Measurements from ENCODE around the gene MYPOP. TPM values are rescaled to one million over a fixed set of nuclear protein-coding genes. Genes with fewer than 3 reads are reported as not detected.
A peak's percentile ranks its signal among the peaks of the same experiment; 100 is the strongest.

MYPOP gene
- total RNA-seq, 1 donor, result 2.6 TPM

GRCh38 chr19:45934551-45935230 is 32.3 kb upstream of the MYPOP start:
- no peak overlapping the region for H3K4me3 ChIP-seq (ENCODE audit: low read depth, low read length)
- DNase-seq (ENCODE audit: low read depth), result no peak
- TF ChIP-seq, protein P1, sequence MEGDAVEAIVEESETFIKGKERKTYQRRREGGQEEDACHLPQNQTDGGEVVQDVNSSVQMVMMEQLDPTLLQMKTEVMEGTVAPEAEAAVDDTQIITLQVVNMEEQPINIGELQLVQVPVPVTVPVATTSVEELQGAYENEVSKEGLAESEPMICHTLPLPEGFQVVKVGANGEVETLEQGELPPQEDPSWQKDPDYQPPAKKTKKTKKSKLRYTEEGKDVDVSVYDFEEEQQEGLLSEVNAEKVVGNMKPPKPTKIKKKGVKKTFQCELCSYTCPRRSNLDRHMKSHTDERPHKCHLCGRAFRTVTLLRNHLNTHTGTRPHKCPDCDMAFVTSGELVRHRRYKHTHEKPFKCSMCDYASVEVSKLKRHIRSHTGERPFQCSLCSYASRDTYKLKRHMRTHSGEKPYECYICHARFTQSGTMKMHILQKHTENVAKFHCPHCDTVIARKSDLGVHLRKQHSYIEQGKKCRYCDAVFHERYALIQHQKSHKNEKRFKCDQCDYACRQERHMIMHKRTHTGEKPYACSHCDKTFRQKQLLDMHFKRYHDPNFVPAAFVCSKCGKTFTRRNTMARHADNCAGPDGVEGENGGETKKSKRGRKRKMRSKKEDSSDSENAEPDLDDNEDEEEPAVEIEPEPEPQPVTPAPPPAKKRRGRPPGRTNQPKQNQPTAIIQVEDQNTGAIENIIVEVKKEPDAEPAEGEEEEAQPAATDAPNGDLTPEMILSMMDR (IDR thresholded peaks at IDR 0.05; ENCODE audit: insufficient read depth, low read depth, low read length), result no peak

DNA sequence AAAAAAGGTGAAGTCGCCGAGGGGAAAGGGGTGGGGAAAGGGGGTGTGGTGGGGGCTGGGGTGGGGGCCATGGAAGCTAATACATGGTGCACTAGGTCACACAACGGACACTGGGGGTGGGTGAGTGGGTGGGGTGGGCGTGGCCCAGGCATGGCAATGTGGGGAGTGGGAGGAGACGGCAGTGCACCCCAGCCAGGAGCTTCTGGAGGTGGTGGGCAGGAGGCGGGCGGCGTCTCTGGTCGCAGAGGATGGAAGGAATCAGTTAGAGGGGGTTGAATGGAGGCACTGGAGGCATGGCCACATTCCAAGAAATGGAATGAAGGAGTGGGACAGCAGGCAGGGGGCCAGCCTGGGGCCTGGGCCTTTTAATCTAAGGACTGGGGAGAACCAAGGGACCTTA is 31.3 kb upstream of the MYPOP start:
- no peak overlapping the region for H3K4me3 ChIP-seq (ENCODE audit: low read depth, low read length)
- no peak for DNase-seq (ENCODE audit: low read depth)
- TF ChIP-seq, protein P1 (IDR thresholded peaks at IDR 0.05; ENCODE audit: insufficient read depth, low read depth, low read length), result no peak

GRCh38 chr19:45931055-45931454 is 28.6 kb upstream of the MYPOP start:
- TF ChIP-seq, protein P1 (IDR thresholded peaks at IDR 0.05; ENCODE audit: insufficient read depth, low read depth, low read length), result no peak
- no peak overlapping the region for H3K4me3 ChIP-seq (ENCODE audit: low read depth, low read length)
- DNase-seq (ENCODE audit: low read depth), result no peak

GRCh38 chr19:45929247-45929646 is 26.8 kb upstream of the MYPOP start:
- no peak for DNase-seq (ENCODE audit: low read depth)
- H3K4me3 ChIP-seq (ENCODE audit: low read depth, low read length), result no peak overlapping the region
- TF ChIP-seq, protein P1 (IDR thresholded peaks at IDR 0.05; ENCODE audit: insufficient read depth, low read depth, low read length), result no peak

DNA sequence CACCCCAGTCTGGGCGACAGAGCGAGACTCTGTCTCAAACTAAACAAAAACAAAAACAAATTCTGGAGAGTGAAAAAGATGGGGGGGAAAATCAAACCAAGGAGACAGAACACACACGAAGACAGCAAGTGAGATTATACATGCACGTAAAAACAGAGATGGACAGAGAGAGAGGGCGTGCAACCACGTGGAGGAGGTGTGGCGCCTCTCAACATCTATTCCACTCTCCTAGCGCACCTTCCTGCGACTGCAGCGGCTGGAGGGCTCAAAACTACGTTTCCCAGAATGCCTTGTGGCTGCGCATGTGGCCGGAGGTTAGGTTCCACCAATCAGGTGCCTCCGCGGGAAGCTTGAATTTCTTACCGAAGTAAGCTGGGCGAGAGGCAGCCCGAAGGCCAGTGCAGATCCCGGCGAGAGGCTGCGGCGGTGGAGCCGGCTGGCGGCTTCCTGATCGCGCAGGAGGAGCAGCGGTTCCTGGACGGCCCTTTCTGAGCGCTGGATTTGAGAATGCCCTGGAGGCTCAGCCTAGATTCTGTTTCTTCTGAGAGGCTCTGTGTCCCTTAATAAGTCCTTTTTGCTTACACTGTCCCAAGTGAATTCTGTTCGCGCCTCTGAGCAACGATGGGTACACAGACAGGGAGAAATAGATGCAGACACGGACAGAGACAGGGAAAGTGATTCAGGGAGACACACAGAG is 25.3 kb upstream of the MYPOP start:
- TF ChIP-seq, protein P1 (IDR thresholded peaks at IDR 0.05; ENCODE audit: insufficient read depth, low read depth, low read length), result no peak
- H3K4me3 ChIP-seq (ENCODE audit: low read depth, low read length), result no peak overlapping the region
- DNase-seq (ENCODE audit: low read depth), result peak; percentile 89

- TF ChIP-seq, protein P1 (IDR thresholded peaks at IDR 0.05; ENCODE audit: insufficient read depth, low read depth, low read length), result no peak
- DNase-seq (ENCODE audit: low read depth), result no peak
- no peak overlapping the region for H3K4me3 ChIP-seq (ENCODE audit: low read depth, low read length)
Measured at GRCh38 chr19:45924891-45925447, 22.6 kb upstream of the MYPOP start.

All from fibroblast of villous mesenchyme (primary cell).